Measurements from ENCODE around the gene KLHL9.

- TF ChIP-seq, protein P1, sequence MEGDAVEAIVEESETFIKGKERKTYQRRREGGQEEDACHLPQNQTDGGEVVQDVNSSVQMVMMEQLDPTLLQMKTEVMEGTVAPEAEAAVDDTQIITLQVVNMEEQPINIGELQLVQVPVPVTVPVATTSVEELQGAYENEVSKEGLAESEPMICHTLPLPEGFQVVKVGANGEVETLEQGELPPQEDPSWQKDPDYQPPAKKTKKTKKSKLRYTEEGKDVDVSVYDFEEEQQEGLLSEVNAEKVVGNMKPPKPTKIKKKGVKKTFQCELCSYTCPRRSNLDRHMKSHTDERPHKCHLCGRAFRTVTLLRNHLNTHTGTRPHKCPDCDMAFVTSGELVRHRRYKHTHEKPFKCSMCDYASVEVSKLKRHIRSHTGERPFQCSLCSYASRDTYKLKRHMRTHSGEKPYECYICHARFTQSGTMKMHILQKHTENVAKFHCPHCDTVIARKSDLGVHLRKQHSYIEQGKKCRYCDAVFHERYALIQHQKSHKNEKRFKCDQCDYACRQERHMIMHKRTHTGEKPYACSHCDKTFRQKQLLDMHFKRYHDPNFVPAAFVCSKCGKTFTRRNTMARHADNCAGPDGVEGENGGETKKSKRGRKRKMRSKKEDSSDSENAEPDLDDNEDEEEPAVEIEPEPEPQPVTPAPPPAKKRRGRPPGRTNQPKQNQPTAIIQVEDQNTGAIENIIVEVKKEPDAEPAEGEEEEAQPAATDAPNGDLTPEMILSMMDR (IDR thresholded peaks at IDR 0.05) = no peak
- no peak for TF ChIP-seq POLR2A (IDR thresholded peaks at IDR 0.05)
- no peak for TF ChIP-seq POLR2AphosphoS5 (IDR thresholded peaks at IDR 0.05)
Measured at GRCh38 chr9:21383627-21384026, 48.4 kb upstream of the KLHL9 start.
